ENCODE measurements around the gene RNF13.
"Not testable (repeated sequence)": the region's sequence is repeated elsewhere in the genome, so short reads cannot be mapped to it uniquely, and the experiment has no call there.

The RNF13 gene

DNA sequence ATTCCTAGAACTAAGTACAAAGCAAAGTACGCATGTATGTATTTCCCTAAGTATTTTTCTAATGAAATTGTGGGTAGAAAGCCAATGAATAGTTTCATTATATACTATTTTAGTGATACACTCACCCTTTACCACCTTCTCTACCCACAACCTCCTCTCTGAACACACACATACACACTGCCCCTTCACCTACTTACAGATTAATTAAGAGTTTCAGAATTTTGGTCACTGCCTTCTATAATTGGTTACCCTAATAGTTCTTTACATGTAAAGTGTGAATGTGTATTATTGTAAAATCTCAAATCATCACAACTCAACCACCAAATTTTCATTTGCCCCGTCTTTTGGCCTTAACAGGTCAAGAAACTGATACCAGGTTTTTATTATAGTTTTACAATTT is 150.5 kb downstream of the RNF13 start:
- DNase-seq: no peak

- DNase-seq: no peak
Observed at GRCh38 chr3:149964291-149964690, 151.3 kb downstream of the RNF13 start.

GRCh38 chr3:149965278-149965677 is 152.3 kb downstream of the RNF13 start:
- DNase-seq: no peak

GRCh38 chr3:149967086-149967685 is 154.2 kb downstream of the RNF13 start:
- peak; percentile 65 to 67 for DNase-seq

DNA sequence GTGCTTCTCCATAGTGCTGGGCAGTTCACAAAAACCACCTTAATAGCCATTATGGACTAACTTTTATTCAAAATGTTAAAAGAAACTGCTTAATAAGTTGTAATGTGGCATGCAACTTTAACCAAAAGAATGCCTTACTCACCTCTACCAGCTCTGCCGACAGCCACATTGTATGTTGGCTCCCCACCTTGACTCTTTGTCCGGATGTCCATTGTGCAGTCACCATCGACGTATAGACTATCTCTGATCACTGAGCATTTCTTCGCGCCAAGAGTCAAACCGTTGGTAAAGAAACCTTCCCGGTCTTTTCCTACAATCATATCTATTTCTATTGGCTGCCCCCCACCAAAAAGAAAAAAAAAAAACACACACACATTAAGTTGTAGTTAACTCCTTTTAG is 155.2 kb downstream of the RNF13 start:
- no peak for DNase-seq

- DNase-seq: no peak
Observed at GRCh38 chr3:149969110-149969939, 156.3 kb downstream of the RNF13 start.

- no peak for DNase-seq
Observed at GRCh38 chr3:149969940-149970715, 157.1 kb downstream of the RNF13 start.

GRCh38 chr3:149970716-149971402 is 157.8 kb downstream of the RNF13 start, which contains the start of gene PFN2:
Gene PFN2, minus strand, starts transcription at chr3:149970895. Its CDS starts 39 bp downstream, at chr3:149970856.
- peak; percentile 14 to 18 for DNase-seq

DNA sequence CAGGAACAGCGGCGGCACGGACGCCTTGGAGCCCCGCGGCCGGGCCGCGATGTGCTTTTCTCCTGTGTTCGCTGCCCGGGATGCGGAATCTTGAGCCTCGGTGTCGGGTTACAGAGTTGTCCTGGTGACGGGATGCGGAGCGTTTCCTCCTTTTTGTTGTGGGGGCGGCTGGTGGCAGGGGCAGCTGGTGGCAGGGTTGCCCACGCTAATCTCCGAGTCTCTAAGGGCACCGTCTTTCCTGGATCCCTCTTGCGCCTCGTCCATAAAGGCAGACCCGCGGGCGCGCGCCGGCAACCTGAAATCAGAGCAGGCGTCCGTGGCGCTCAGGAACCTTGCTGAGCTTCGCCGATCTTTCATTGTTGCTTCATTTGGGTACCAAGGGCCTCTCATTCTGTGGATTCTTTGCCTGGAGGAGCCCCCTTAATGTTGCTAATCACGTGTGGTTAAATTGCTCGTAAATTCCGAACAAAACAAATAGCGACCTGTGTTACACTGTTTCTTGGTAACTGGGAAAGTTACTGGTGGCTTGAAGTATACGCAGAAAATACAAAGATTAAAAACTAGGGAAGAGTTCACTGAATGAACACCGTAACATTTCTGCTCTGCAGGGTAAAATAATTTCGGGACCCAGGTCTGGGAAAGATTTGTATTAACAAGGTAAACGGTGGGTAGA is 158.5 kb downstream of the RNF13 start:
- no peak for DNase-seq

- DNase-seq: no peak
Observed at GRCh38 chr3:149975919-149976318, 162.9 kb downstream of the RNF13 start.

- DNase-seq: no peak
Observed at GRCh38 chr3:149977386-149977785, 164.4 kb downstream of the RNF13 start.

- DNase-seq: not testable (repeated sequence)
Observed at GRCh38 chr3:149981979-149982378, 169.0 kb downstream of the RNF13 start.

DNA sequence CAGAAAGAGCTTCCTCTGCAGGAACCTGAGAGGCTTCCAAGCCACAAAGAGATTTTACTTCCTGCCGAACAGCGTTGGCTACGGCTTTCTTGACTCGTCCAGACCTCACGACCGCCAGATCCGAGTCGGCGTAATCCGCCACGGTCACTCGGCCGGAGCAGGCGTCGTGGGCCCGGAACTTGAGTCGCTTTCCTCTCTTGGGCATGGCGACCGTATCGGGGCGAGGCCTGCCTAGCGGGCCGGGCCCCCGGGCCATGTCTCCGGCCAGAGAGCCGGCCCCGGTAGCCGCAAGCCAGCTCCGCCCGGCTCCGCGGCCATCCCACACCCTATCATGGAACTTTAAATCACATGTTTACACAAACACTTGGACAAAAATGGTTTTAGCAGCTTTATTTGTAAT is 170.0 kb downstream of the RNF13 start:
- DNase-seq: not testable (repeated sequence)

GRCh38 chr3:149983628-149984027 is 170.6 kb downstream of the RNF13 start:
- DNase-seq: no peak

- no peak for DNase-seq
Observed at GRCh38 chr3:149989307-149989706, 176.3 kb downstream of the RNF13 start.

DNA sequence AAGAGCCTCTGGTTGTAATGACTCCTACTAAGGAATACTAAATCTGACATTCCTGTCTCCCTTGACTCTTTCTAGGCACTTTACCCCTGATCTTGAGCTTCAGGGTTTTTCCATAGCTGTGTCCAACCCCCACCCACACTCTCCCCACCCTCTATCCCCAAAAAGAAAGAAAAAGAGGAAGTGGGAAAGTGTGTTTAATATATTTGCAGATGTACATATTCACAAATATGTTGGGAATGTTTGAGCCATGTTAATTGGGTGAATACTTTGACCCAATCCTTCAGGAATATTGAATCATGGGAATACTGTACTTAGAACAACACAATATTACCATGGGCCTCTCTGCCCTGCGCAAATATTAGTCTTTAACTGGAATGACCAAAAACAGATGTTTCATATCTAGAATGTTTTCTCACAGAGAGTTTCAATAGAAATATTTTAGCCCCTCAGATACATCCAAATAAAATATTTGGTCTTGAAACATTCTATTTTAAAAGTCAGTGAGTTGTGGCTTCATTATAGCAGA is 177.5 kb downstream of the RNF13 start:
- no peak for DNase-seq

DNA sequence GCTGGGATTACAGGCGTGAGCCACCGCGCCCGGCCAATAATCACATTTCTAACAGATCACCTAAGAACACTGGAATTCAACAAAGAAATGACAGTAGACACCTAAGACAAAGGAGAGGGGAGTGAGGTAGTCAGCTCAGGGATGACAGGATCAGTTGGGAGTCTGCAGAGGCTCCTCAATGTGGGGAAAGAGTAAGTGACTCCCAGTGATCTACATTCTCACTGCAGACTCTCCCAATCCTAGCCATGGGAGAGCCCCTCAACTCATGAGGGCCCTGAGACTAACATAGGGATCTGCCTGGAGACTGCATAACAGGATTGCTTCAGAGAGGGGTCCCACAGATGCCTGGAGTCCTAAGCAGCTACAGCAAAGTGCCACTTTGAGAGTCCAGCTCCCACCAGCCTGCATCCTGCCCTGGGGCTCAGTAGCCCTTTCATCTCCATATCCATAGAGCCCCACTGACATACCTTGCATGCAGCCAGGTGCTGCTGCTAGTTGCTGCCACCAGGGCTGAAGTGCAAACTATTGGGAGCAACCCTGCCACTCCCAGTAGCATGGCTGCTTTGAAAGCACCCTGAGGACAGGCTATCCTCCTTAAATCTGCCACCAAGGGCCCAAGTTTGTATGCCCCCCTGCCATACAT is 179.5 kb downstream of the RNF13 start:
- no peak for DNase-seq

DNA sequence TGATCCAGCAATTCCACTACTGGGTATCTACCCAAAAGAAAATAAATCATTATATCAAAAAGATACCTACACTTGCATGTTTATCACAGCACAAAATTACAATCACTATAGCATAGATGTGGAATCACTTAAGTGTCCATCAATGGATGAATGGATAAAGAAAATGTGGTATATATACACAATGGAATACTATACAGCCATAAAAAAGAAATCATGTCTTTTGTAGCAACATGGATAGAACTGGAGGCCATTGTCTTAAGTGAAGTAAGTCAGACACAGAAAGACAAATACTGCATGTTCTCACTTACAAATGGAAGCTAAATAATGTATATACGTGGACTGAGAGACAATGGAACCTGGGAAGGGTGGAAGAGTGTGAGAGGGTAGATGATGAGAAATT is 185.9 kb downstream of the RNF13 start:
- no peak for DNase-seq

GRCh38 chr3:149999421-149999820 is 186.4 kb downstream of the RNF13 start:
- DNase-seq: no peak

DNA sequence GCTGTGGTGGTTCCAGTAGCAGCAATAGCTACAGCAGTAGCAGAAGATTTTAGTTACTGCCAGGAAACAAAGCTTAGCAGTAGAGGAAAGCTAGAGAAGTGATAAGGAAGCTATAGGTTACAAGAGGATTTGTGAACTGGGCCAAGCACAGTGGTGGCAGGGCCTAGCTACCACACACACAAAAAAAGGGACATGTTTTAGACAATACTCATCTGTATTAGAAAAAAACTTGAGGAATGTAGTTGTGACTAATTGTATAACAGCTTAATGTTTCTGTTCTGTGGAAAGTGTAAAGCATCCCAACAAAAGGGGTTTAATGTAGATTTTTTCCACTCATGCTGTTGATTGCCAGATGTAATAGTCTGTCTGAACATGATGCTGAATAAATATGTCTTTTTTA is 187.6 kb downstream of the RNF13 start:
- DNase-seq: no peak

DNA sequence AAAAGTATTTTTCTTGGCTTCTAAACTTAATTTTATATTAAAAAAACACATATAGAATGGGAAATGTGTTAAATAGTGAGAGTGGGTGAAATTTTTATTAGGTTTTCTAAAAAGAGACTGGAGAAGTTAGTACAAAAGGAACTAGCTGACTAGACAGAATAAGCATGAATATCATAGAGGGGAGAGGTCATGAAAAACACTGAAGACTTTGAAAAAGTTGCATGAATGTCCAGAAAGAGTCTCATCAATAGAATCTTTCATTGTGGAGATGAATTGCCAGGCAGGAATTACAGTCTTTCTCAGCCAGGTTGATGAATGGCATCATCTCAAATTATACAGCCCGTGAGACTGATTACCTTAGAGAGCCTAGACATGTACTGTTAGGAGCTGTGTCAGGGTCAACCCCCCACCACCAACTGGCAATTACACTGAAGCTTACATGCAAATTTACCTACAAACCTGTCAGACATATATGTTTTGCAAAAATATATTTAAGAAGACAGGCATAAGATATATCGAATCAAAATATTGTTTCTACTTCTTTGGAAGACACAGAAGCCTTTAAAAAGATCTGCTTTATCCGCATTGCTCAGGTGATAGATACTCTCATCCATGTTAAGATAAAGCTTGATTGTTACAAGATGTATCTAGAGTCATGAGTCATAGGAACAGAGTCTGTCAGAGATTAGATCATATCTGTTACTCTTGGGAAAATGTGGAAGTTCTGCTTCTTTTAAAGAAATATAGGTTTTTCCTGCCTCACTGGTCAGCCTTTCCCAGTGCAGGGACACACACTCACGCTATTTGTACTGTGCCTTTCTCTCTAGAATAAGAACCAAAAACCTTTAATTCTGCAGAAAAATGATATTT is 192.5 kb downstream of the RNF13 start:
- no peak for DNase-seq
